ENCODE data around the gene BDKRB2.

GRCh38 chr14:96164861-96165490 lies 39.7 kb upstream of the BDKRB2 start:
- TF ChIP-seq, protein P1, sequence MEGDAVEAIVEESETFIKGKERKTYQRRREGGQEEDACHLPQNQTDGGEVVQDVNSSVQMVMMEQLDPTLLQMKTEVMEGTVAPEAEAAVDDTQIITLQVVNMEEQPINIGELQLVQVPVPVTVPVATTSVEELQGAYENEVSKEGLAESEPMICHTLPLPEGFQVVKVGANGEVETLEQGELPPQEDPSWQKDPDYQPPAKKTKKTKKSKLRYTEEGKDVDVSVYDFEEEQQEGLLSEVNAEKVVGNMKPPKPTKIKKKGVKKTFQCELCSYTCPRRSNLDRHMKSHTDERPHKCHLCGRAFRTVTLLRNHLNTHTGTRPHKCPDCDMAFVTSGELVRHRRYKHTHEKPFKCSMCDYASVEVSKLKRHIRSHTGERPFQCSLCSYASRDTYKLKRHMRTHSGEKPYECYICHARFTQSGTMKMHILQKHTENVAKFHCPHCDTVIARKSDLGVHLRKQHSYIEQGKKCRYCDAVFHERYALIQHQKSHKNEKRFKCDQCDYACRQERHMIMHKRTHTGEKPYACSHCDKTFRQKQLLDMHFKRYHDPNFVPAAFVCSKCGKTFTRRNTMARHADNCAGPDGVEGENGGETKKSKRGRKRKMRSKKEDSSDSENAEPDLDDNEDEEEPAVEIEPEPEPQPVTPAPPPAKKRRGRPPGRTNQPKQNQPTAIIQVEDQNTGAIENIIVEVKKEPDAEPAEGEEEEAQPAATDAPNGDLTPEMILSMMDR (IDR thresholded peaks at IDR 0.05; ENCODE audit: poor library complexity, severe bottlenecking) = no peak
- TF ChIP-seq EZH2 (IDR thresholded peaks at IDR 0.05; ENCODE audit: borderline replicate concordance, insufficient read depth, low read length, poor library complexity, severe bottlenecking) (no peak), MXI1 (conservative IDR thresholded peaks at IDR 0.05; ENCODE audit: poor library complexity, severe bottlenecking) (no peak), POLR2AphosphoS5 (IDR thresholded peaks at IDR 0.05) (no peak), SMC3 (conservative IDR thresholded peaks at IDR 0.05; ENCODE audit: poor library complexity) (no peak), TAF1 (IDR thresholded peaks at IDR 0.05; ENCODE audit: low read depth) (no peak)
- TF ChIP-seq, protein P2, sequence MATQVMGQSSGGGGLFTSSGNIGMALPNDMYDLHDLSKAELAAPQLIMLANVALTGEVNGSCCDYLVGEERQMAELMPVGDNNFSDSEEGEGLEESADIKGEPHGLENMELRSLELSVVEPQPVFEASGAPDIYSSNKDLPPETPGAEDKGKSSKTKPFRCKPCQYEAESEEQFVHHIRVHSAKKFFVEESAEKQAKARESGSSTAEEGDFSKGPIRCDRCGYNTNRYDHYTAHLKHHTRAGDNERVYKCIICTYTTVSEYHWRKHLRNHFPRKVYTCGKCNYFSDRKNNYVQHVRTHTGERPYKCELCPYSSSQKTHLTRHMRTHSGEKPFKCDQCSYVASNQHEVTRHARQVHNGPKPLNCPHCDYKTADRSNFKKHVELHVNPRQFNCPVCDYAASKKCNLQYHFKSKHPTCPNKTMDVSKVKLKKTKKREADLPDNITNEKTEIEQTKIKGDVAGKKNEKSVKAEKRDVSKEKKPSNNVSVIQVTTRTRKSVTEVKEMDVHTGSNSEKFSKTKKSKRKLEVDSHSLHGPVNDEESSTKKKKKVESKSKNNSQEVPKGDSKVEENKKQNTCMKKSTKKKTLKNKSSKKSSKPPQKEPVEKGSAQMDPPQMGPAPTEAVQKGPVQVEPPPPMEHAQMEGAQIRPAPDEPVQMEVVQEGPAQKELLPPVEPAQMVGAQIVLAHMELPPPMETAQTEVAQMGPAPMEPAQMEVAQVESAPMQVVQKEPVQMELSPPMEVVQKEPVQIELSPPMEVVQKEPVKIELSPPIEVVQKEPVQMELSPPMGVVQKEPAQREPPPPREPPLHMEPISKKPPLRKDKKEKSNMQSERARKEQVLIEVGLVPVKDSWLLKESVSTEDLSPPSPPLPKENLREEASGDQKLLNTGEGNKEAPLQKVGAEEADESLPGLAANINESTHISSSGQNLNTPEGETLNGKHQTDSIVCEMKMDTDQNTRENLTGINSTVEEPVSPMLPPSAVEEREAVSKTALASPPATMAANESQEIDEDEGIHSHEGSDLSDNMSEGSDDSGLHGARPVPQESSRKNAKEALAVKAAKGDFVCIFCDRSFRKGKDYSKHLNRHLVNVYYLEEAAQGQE (IDR thresholded peaks at IDR 0.05; ENCODE audit: borderline replicate concordance) = no peak
